Measurements from ENCODE around the gene WNT9A.

The WNT9A gene

GRCh38 chr1:227949341-227949921 lies 1.7 kb upstream of the WNT9A start:
- TF ChIP-seq CTCF (IDR thresholded peaks at IDR 0.05; ENCODE audit: low read depth, low read length, poor library complexity, severe bottlenecking): no peak
- TF ChIP-seq EZH2phosphoT487 (IDR thresholded peaks at IDR 0.05; ENCODE audit: borderline replicate concordance, low read length): no peak
- no peaks in the 10 kb centered on the region for H3K4me1 ChIP-seq (ENCODE audit: control insufficient read depth, low read length)
- H3K9me3 ChIP-seq (ENCODE audit: control insufficient read depth, insufficient read depth, low read length): no peaks in the 10 kb centered on the region
- no peak overlapping the region for H3K27ac ChIP-seq (ENCODE audit: low read depth, low read length)
- no peaks in the 10 kb centered on the region for H3K36me3 ChIP-seq (ENCODE audit: control insufficient read depth, low read length)
- H3F3A ChIP-seq (ENCODE audit: control insufficient read depth, insufficient read depth): no peaks in the 10 kb centered on the region
- H3K79me2 ChIP-seq (ENCODE audit: control insufficient read depth, low read length): no peaks in the 10 kb centered on the region
- no peaks in the 10 kb centered on the region for H3K9me2 ChIP-seq (replicated peaks; ENCODE audit: control insufficient read depth, low read length)
- H3K4me3 ChIP-seq (ENCODE audit: low read length): no peak overlapping the region
- H3K27me3 ChIP-seq (ENCODE audit: control insufficient read depth, low read length): peaks cover 7% of the 10 kb centered on the region
- no peaks in the 10 kb centered on the region for H4K20me1 ChIP-seq (ENCODE audit: control insufficient read depth, insufficient read depth, low read depth, low read length)
- no peak overlapping the region for H3K4me2 ChIP-seq (ENCODE audit: low read length)

GRCh38 chr1:227948493-227949260 lies 945 bp upstream of the WNT9A start:
- H3K4me3 ChIP-seq (ENCODE audit: low read length): no peak overlapping the region

GRCh38 chr1:227947386-227947675 lies 401 bp downstream of the WNT9A start:
- Histone ChIP-seq H4K20me1 (ENCODE audit: control insufficient read depth, insufficient read depth, low read depth, low read length) (no peaks in the 10 kb centered on the region), H3K9me2 (replicated peaks; ENCODE audit: control insufficient read depth, low read length) (no peaks in the 10 kb centered on the region), H3K36me3 (ENCODE audit: control insufficient read depth, low read length) (no peaks in the 10 kb centered on the region), H3K4me1 (ENCODE audit: control insufficient read depth, low read length) (no peaks in the 10 kb centered on the region), H3K9me3 (ENCODE audit: control insufficient read depth, insufficient read depth, low read length) (no peaks in the 10 kb centered on the region), H3K4me2 (ENCODE audit: low read length) (no peak overlapping the region), H3F3A (ENCODE audit: control insufficient read depth, insufficient read depth) (no peaks in the 10 kb centered on the region), H3K4me3 (ENCODE audit: low read length) (no peak overlapping the region), H3K27ac (ENCODE audit: low read depth, low read length) (no peak overlapping the region), H3K27me3 (ENCODE audit: control insufficient read depth, low read length) (peaks cover 2% of the 10 kb centered on the region; the same call in 1 of the 2 replicates), H3K79me2 (ENCODE audit: control insufficient read depth, low read length) (no peaks in the 10 kb centered on the region)
- no peak for TF ChIP-seq EZH2phosphoT487 (IDR thresholded peaks at IDR 0.05; ENCODE audit: borderline replicate concordance, low read length)
- TF ChIP-seq CTCF (IDR thresholded peaks at IDR 0.05; ENCODE audit: low read depth, low read length, poor library complexity, severe bottlenecking): no peak

More at GRCh38 chr1:227948493-227949260, 945 bp upstream of the WNT9A start:
- TF ChIP-seq EZH2phosphoT487 (IDR thresholded peaks at IDR 0.05; ENCODE audit: borderline replicate concordance, low read length) (no peak), CTCF (IDR thresholded peaks at IDR 0.05; ENCODE audit: low read depth, low read length, poor library complexity, severe bottlenecking) (no peak)
- H3K4me2 ChIP-seq (ENCODE audit: low read length): no peak overlapping the region
- no peaks in the 10 kb centered on the region for H4K20me1 ChIP-seq (ENCODE audit: control insufficient read depth, insufficient read depth, low read depth, low read length)
- H3K36me3 ChIP-seq (ENCODE audit: control insufficient read depth, low read length): no peaks in the 10 kb centered on the region
- H3F3A ChIP-seq (ENCODE audit: control insufficient read depth, insufficient read depth): no peaks in the 10 kb centered on the region
- H3K9me3 ChIP-seq (ENCODE audit: control insufficient read depth, insufficient read depth, low read length): no peaks in the 10 kb centered on the region
- peaks cover 2% of the 10 kb centered on the region; the same call in 1 of the 2 replicates for H3K27me3 ChIP-seq (ENCODE audit: control insufficient read depth, low read length)
- H3K79me2 ChIP-seq (ENCODE audit: control insufficient read depth, low read length): no peaks in the 10 kb centered on the region
- H3K9me2 ChIP-seq (replicated peaks; ENCODE audit: control insufficient read depth, low read length): no peaks in the 10 kb centered on the region
- no peak overlapping the region for H3K27ac ChIP-seq (ENCODE audit: low read depth, low read length)
- no peaks in the 10 kb centered on the region for H3K4me1 ChIP-seq (ENCODE audit: control insufficient read depth, low read length)
